KMS-11 (cell line): ENCODE results near the gene C1GALT1C1.
"Not testable (repeated sequence)": the region's sequence is repeated elsewhere in the genome, so short reads cannot be mapped to it uniquely, and the experiment has no call there.

Source experiments
- H2AFZ ChIP-seq: fragments of 200-600 bp; sonication (generic); 2 replicates; pipeline ENCODE4 v1.6.1; 2016; ENCODE audit warnings: antibody characterized with exemption, mixed run types, low read depth
- H3K27ac ChIP-seq: fragments of 200-600 bp; sonication (generic); 2 replicates; pipeline ENCODE4 v1.6.1; 2016; ENCODE audit warnings: mild to moderate bottlenecking, mixed run types
- H3K27me3 ChIP-seq: fragments of 200-600 bp; sonication (generic); 2 replicates; pipeline ENCODE4 v1.6.1; 2017; ENCODE audit warnings: mild to moderate bottlenecking, low read depth, mixed run types, moderate library complexity; ENCODE audit not compliant: insufficient read depth
- H3K36me3 ChIP-seq: fragments of 200-600 bp; sonication (generic); 2 replicates; pipeline ENCODE4 v1.6.1; 2017; ENCODE audit warnings: mild to moderate bottlenecking, mixed run types; ENCODE audit not compliant: insufficient read depth
- H3K4me1 ChIP-seq: fragments of 200-600 bp; sonication (generic); 2 replicates; pipeline ENCODE4 v1.6.1; 2016; ENCODE audit warnings: mild to moderate bottlenecking, low read depth, mixed run types; ENCODE audit not compliant: poor library complexity, severe bottlenecking
- H3K4me2 ChIP-seq: fragments of 200-600 bp; sonication (generic); 2 replicates; pipeline ENCODE4 v1.7.0; 2016; ENCODE audit warnings: mild to moderate bottlenecking, mixed run types
- H3K4me3 ChIP-seq: fragments of 200-600 bp; sonication (generic); IDR thresholded peaks from 2 replicates; pipeline ENCODE4 v1.6.1; 2017; ENCODE audit warnings: low read depth, low read length, mixed read lengths; ENCODE audit not compliant: insufficient read depth
- H3K79me2 ChIP-seq: fragments of 200-600 bp; sonication (generic); 2 replicates; pipeline ENCODE4 v1.6.1; 2016; ENCODE audit warnings: low read depth, mixed run types; ENCODE audit not compliant: insufficient read depth
- H3K9ac ChIP-seq: fragments of 200-600 bp; sonication (generic); 2 replicates; pipeline ENCODE4 v1.6.1; 2016; ENCODE audit warnings: mild to moderate bottlenecking, mixed run types
- H4K20me1 ChIP-seq: fragments of 200-600 bp; sonication (generic); 2 replicates; pipeline ENCODE4 v1.6.1; 2016; ENCODE audit warnings: mild to moderate bottlenecking, mixed run types; ENCODE audit not compliant: insufficient read depth
- TF ChIP-seq, protein P1 (sequence below): fragments of 200-600 bp; sonication (generic); conservative IDR thresholded peaks from 2 replicates; pipeline ENCODE4 v1.6.1; 2017; ENCODE audit warnings: low read depth, mild to moderate bottlenecking, antibody characterized with exemption, low read length, moderate library complexity, mixed read lengths

C1GALT1C1 gene

GRCh38 chrX:120671963-120672362 is 42.1 kb upstream of the C1GALT1C1 start:
- no peaks in the 10 kb centered on the region for H3K4me1 ChIP-seq
- no peaks in the 10 kb centered on the region for H3K36me3 ChIP-seq
- no peak overlapping the region for H3K27ac ChIP-seq
- no peak overlapping the region for H3K9ac ChIP-seq
- TF ChIP-seq, protein P1, sequence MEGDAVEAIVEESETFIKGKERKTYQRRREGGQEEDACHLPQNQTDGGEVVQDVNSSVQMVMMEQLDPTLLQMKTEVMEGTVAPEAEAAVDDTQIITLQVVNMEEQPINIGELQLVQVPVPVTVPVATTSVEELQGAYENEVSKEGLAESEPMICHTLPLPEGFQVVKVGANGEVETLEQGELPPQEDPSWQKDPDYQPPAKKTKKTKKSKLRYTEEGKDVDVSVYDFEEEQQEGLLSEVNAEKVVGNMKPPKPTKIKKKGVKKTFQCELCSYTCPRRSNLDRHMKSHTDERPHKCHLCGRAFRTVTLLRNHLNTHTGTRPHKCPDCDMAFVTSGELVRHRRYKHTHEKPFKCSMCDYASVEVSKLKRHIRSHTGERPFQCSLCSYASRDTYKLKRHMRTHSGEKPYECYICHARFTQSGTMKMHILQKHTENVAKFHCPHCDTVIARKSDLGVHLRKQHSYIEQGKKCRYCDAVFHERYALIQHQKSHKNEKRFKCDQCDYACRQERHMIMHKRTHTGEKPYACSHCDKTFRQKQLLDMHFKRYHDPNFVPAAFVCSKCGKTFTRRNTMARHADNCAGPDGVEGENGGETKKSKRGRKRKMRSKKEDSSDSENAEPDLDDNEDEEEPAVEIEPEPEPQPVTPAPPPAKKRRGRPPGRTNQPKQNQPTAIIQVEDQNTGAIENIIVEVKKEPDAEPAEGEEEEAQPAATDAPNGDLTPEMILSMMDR: no peak
- no peak overlapping the region for H3K4me2 ChIP-seq
- H3K79me2 ChIP-seq: no peaks in the 10 kb centered on the region
- no peak overlapping the region for H2AFZ ChIP-seq
- no peaks in the 10 kb centered on the region for H4K20me1 ChIP-seq
- H3K4me3 ChIP-seq: no peak overlapping the region
- H3K27me3 ChIP-seq: no peaks in the 10 kb centered on the region

DNA sequence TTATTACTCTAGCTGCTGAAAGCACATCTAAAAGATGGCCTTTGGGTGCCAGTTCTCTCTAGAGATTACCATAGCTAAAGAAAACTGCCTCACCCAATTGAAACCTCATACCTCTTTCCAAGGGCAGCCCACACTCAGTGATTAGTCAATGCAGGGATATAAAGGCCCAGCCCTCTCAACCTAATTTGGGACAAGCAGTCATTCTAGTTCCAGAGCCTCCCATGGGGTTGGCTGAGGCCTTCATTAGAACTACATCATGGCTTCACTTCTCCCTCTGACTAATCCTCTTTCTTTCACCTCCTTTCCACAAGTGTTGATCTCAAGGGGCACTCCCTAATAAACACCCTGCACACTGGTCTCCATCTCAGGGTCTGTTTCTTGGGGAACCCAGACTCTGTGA is 38.5 kb upstream of the C1GALT1C1 start:
- no peaks in the 10 kb centered on the region for H3K36me3 ChIP-seq
- H2AFZ ChIP-seq: no peak overlapping the region
- H3K9ac ChIP-seq: no peak overlapping the region
- no peak overlapping the region for H3K4me3 ChIP-seq
- no peaks in the 10 kb centered on the region for H3K27me3 ChIP-seq
- H3K4me2 ChIP-seq: no peak overlapping the region
- H3K79me2 ChIP-seq: no peaks in the 10 kb centered on the region
- no peak overlapping the region for H3K27ac ChIP-seq
- no peaks in the 10 kb centered on the region for H4K20me1 ChIP-seq
- H3K4me1 ChIP-seq: peaks cover 5% of the 10 kb centered on the region
- TF ChIP-seq, protein P1: no peak

GRCh38 chrX:120664535-120664934 is 34.7 kb upstream of the C1GALT1C1 start:
- H3K9ac ChIP-seq, H3K27me3 ChIP-seq, H3K36me3 ChIP-seq, H3K4me2 ChIP-seq, H3K27ac ChIP-seq, H2AFZ ChIP-seq, H3K4me1 ChIP-seq, H4K20me1 ChIP-seq, H3K79me2 ChIP-seq, H3K4me3 ChIP-seq: not testable (repeated sequence)

GRCh38 chrX:120664081-120664480 is 34.2 kb upstream of the C1GALT1C1 start:
- Histone ChIP-seq H3K4me1 (peaks cover 5% of the 10 kb centered on the region), H3K4me3 (no peak overlapping the region), H2AFZ (no peak overlapping the region), H3K79me2 (no peaks in the 10 kb centered on the region), H4K20me1 (no peaks in the 10 kb centered on the region), H3K4me2 (no peak overlapping the region), H3K36me3 (no peaks in the 10 kb centered on the region), H3K9ac (no peak overlapping the region), H3K27me3 (no peaks in the 10 kb centered on the region), H3K27ac (no peak overlapping the region)
- TF ChIP-seq, protein P1: peak; percentile 48; the same call in 1 of the 2 replicates

DNA sequence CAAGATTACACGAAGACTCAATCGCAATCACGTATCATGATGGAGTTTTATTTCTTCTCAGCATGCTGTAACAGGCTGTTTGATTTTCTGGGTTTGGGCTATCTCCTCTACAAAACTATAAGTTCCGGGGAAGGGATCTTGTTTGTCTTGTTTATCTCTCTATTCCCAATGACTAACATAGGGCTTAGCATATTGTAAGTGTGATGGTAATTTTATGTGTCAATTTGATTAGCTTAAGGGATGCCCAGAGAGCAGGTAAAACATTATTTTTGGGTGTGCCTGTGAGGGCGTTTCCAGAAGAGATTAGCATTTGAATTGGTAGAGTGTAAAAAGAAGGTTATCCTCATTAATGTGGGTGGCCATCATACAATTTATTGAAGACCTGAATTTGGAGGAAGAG is 32.8 kb upstream of the C1GALT1C1 start:
- Histone ChIP-seq H3K79me2 (no peaks in the 10 kb centered on the region), H3K4me1 (peaks cover 5% of the 10 kb centered on the region), H3K4me2 (no peak overlapping the region), H3K27me3 (no peaks in the 10 kb centered on the region), H3K9ac (no peak overlapping the region), H2AFZ (no peak overlapping the region), H3K36me3 (no peaks in the 10 kb centered on the region), H4K20me1 (no peaks in the 10 kb centered on the region), H3K27ac (no peak overlapping the region), H3K4me3 (no peak overlapping the region)
- TF ChIP-seq, protein P1: no peak
